Mucosa of rectum (tissue), 2 donors: ENCODE data around the gene PEX7.
"Not testable (repeated sequence)": the region's sequence is repeated elsewhere in the genome, so short reads cannot be mapped to it uniquely, and the experiment has no call there.

Experiments used
- H3K27ac ChIP-seq, 2 donors: one replicate each; pipeline ENCODE4 v1.7.0; 2013; ENCODE audit warnings: inconsistent platforms in 2 of 2, low read depth in 2 of 2, low read length in 2 of 2
- H3K27me3 ChIP-seq, 2 donors: one replicate each; pipeline ENCODE4 v1.7.0; 2013; ENCODE audit warnings: low read length in 2 of 2; ENCODE audit not compliant: control insufficient read depth in 2 of 2, insufficient read depth in 2 of 2
- H3K36me3 ChIP-seq, 2 donors: one replicate each; pipeline ENCODE4 v1.7.0; 2013; ENCODE audit warnings: low read length in 2 of 2; ENCODE audit not compliant: control insufficient read depth in 2 of 2, insufficient read depth in 2 of 2
- H3K4me1 ChIP-seq, 2 donors: one replicate each; pipeline ENCODE4 v1.7.0; 2013; ENCODE audit warnings: low read length in 2 of 2, mild to moderate bottlenecking in 1 of 2; ENCODE audit not compliant: control insufficient read depth in 2 of 2, insufficient read depth in 2 of 2
- H3K4me3 ChIP-seq, 2 donors: one replicate each; pipeline ENCODE4 v1.7.0; 2013; ENCODE audit warnings: low read length in 2 of 2
- H3K9ac ChIP-seq, 2 donors: one replicate each; pipeline ENCODE4 v1.7.0; 2013; ENCODE audit warnings: low read length in 2 of 2, low read depth in 1 of 2, mild to moderate bottlenecking in 1 of 2
- H3K9me3 ChIP-seq, 2 donors: one replicate each; pipeline ENCODE4 v1.7.0; 2013; ENCODE audit warnings: low read length in 2 of 2; ENCODE audit not compliant: control insufficient read depth in 2 of 2
- donor health status: healthy.
- donor health status: Normal muscosa, but diverticular disease.

PEX7 gene

GRCh38 chr6:136932599-136932998, 110.2 kb downstream of the PEX7 start:
- Histone ChIP-seq H3K4me1 (no peaks in the 10 kb centered on the region), H3K9me3 (no peaks in the 10 kb centered on the region), H3K27ac (no peak overlapping the region), H3K27me3 (no peaks in the 10 kb centered on the region), H3K4me3 (no peak overlapping the region), H3K36me3 (no peaks in the 10 kb centered on the region), H3K9ac (no peak overlapping the region)

GRCh38 chr6:136945072-136945471, 122.7 kb downstream of the PEX7 start:
- no peaks in the 10 kb centered on the region for H3K27me3 ChIP-seq

DNA sequence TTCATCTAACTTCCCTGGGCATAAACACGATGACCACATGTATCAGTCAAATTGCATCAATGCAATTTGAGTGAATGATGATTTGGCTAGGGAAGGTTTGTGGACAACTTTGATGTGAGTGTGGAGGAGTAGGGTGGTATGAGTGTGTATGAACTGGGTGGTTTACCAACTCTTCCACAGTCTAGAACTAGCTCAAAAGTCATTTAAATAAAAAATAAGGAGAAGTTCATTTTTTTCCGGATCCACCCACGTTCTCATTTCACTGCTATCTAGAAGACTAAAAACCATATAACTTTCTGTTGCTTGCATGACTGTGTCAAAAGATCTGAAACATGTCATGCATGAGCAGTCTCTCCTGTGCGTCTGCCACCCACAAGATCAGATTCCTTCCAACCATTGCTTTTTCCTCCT, 123.3 kb downstream of the PEX7 start:
- Histone ChIP-seq H3K4me3 (no peak overlapping the region), H3K36me3 (no peaks in the 10 kb centered on the region), H3K9ac (no peak overlapping the region), H3K4me1 (no peaks in the 10 kb centered on the region), H3K27me3 (no peaks in the 10 kb centered on the region), H3K27ac (no peak overlapping the region), H3K9me3 (no peaks in the 10 kb centered on the region)

More at GRCh38 chr6:136945072-136945471, 122.7 kb downstream of the PEX7 start:
- no peaks in the 10 kb centered on the region for H3K36me3 ChIP-seq
- H3K4me3 ChIP-seq, result no peak overlapping the region
- H3K27ac ChIP-seq, result no peak overlapping the region
- H3K9ac ChIP-seq, result no peak overlapping the region
- H3K4me1 ChIP-seq, result no peaks in the 10 kb centered on the region
- H3K9me3 ChIP-seq, result no peaks in the 10 kb centered on the region

GRCh38 chr6:136947037-136947436, 124.6 kb downstream of the PEX7 start:
- Histone ChIP-seq H3K4me1 (no peaks in the 10 kb centered on the region), H3K9me3 (no peaks in the 10 kb centered on the region), H3K27ac (no peak overlapping the region), H3K27me3 (no peaks in the 10 kb centered on the region), H3K9ac (no peak overlapping the region), H3K36me3 (no peaks in the 10 kb centered on the region), H3K4me3 (no peak overlapping the region)

DNA sequence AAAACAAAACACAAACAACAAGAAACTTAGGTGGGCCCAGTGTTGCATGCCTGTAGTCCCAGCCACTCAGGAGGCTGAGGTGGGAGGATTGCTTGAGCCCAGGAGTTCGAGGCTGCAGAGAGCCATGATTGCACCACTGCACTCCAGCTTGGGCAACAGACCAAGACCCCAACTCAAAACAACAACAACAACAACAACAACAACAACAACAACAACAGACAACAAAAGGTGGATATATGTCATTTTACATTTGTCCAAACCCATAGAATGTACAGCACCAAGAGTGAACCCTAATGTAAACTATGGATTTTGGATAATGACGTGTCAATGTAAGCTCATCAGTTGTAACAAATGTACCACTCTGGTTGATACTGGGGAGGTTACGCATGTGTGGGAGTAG, 127.6 kb downstream of the PEX7 start:
- H3K27ac ChIP-seq, H3K36me3 ChIP-seq, H3K4me3 ChIP-seq, H3K27me3 ChIP-seq, H3K9ac ChIP-seq, H3K4me1 ChIP-seq, H3K9me3 ChIP-seq: not testable (repeated sequence)

- Histone ChIP-seq H3K36me3 (no peaks in the 10 kb centered on the region), H3K27me3 (peaks cover 0 to 3% of the 10 kb centered on the region in 2 donors), H3K27ac (no peak overlapping the region), H3K9me3 (no peaks in the 10 kb centered on the region), H3K4me3 (no peak overlapping the region), H3K9ac (no peak overlapping the region), H3K4me1 (no peaks in the 10 kb centered on the region)
These were observed 128.2 kb downstream of the PEX7 start for GRCh38 chr6:136950436-136951126.

DNA sequence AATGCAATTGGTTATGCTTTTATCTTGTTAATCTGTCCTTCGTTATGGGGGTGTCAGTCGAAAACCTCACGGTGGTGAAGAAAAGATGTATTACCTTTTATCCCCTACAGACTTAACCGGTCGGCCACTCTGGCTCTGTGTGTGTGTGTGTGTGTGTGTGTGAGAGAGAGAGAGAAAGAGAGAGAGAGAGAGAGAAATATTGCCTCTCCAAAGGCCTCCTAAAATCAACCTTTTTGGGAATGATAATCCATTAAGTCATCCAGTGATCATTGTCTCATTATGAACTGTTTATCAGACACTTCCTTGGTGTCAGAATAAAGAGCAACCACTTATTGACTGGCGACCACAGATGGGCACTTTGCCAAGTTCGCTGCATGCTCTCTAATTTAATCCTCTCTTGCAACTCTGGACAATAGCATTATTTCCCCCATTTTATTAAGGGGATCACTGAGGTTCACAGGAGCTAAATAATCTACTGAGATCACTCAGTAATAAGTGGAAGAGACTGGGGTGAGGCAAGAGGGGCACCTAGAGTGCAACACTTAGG, 130.4 kb downstream of the PEX7 start:
- Histone ChIP-seq H3K4me1 (peaks cover 0 to 3% of the 10 kb centered on the region in 2 donors), H3K27ac (no peak overlapping the region), H3K36me3 (no peaks in the 10 kb centered on the region), H3K27me3 (peaks cover 0 to 3% of the 10 kb centered on the region in 2 donors), H3K9ac (no peak overlapping the region), H3K9me3 (no peaks in the 10 kb centered on the region), H3K4me3 (no peak overlapping the region)

DNA sequence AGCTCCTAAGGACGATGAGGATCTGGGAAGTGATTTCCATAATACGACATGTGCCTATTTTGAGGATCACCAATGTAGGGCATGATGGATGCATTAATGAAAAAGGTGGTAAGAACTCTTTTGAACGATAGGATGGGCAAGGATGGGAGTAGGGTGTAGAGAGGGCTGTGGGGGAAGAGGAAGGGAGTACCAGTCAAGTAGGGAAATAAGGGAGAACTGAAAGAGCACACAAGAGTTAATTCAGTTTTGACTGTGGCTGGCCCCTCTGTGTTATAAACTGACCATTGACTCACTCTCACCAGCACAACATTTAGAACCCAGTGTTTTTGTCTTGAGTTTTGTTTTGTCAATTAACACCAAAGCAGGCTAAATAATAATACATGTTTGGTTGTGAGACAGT, 132.7 kb downstream of the PEX7 start:
- Histone ChIP-seq H3K4me1 (peaks cover 10 to 16% of the 10 kb centered on the region in 2 donors), H3K36me3 (no peaks in the 10 kb centered on the region), H3K4me3 (no peak overlapping the region), H3K9me3 (no peaks in the 10 kb centered on the region), H3K27ac (no peak overlapping the region), H3K27me3 (peaks cover 0 to 3% of the 10 kb centered on the region in 2 donors), H3K9ac (no peak overlapping the region)

DNA sequence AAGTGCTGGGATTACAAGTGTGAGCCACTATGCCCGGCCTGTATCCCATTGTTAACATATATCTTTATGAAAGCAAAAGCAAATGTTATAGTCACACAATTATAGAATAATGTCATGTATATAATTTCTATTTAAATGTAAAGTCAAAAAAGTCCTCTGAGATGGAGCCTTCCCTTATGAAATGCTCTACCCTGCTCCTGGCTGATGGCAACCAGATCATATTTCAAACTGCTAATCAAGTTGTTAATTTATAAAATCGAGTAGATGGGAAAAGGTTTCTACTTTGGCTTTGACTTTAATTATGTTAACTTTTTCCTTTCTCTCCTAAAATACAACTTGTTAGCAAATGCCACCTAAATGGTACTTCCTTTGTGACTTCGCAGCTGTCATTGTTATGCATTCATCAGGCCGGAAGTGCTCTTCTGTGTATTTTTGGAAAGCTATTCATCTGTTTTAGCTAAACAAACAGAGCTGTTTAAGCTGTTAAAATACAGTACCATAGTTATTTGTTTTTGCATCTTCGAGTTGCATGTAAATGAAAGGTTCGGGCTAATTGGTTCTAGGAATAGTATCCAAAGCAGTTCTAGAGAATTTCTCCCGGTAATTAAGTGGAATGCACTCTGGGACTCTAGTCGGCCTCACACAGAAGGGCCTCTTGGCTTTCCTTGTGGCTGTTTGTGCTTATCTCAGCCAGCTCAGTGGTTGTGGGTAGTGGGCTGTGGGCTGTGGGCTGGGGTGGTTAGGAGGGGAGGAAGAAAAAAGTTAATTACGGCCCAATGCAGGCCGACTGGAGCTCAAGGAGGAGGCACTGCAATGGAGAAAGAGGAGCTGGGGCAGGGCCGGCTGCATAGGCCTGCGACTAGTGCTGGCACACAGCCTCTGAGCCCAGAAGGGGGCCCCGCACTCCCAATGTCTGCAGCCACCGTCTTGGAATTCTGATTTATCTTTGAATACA, 134.5 kb downstream of the PEX7 start:
- peaks cover 0 to 3% of the 10 kb centered on the region in 2 donors for H3K27me3 ChIP-seq
- peaks cover 12 to 23% of the 10 kb centered on the region in 2 donors for H3K4me1 ChIP-seq
- H3K4me3 ChIP-seq, result no peak overlapping the region
- H3K9me3 ChIP-seq, result no peaks in the 10 kb centered on the region
- no peaks in the 10 kb centered on the region for H3K36me3 ChIP-seq
- H3K9ac ChIP-seq, result no peak overlapping the region
- H3K27ac ChIP-seq, result no peak overlapping the region

DNA sequence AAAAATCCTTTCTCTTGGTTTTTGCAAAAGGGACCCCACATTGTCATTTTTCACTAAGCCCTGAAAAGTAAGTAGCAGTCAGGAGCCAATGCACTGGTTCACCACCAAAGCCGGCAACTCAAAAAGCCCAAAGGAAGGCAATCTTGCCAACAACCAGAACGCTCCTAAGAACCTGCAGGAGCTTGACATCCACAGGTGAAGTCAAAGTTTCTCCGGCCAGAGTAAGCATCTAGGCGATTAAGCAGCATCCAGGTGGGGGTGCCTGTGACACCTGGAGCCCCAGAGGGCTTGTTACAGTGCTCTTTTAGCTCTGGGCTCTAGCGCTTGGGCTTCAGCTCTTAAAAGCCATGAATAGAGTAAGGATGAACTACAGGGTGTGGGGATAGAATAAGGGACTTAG, 135.8 kb downstream of the PEX7 start:
- no peaks in the 10 kb centered on the region for H3K36me3 ChIP-seq
- H3K9me3 ChIP-seq, result no peaks in the 10 kb centered on the region
- no peak overlapping the region for H3K9ac ChIP-seq
- peaks cover 17 to 32% of the 10 kb centered on the region in 2 donors for H3K4me1 ChIP-seq
- no peak overlapping the region for H3K27ac ChIP-seq
- peaks cover 0 to under 1% of the 10 kb centered on the region in 2 donors for H3K27me3 ChIP-seq
- no peak overlapping the region for H3K4me3 ChIP-seq
